NB4 (cell line): ENCODE results near the gene CNN2.

ENCODE experiments used
- CTCF ChIP-seq: IDR thresholded peaks from one replicate; pipeline ENCODE4 v1.5.1; 2012; ENCODE audit warnings: low read depth, low read length
- POLR2A ChIP-seq: IDR thresholded peaks from 2 replicates; pipeline ENCODE4 v1.6.1; 2011; ENCODE audit warnings: mild to moderate bottlenecking; ENCODE audit not compliant: insufficient read length; ENCODE audit errors: extremely low read depth

GRCh38 chr19:990119-990571, 36.3 kb upstream of the CNN2 start:
- TF ChIP-seq CTCF (no peak), POLR2A (no peak)
